HT-29 (cell line): ENCODE data around the gene PCAT7. TPM values are rescaled to one million over a fixed set of nuclear protein-coding genes. Genes with fewer than 3 reads are reported as not detected.

Source experiments
- DNase-seq: peaks from one replicate; pipeline ENCODE4 v3.0.0-alpha.2; 2015; ENCODE audit warnings: low spot score
- small RNA-seq: library from RNA; depleted of rRNA; stranded (forward); fragments of <200 nt; gene quantifications from one replicate; pipeline ENCODE3, GENCODE V24; 2014
- total RNA-seq: library from RNA; depleted of rRNA; stranded (reverse); fragments of >200 nt; shearing (Covaris generic); gene quantifications from 2 replicates; pipeline ENCODE4 v1.2.3, GENCODE V29; 2014; rRNA removed

PCAT7 gene
- total RNA-seq, 1 experiment from 2014 or later: 1.3 TPM

DNA sequence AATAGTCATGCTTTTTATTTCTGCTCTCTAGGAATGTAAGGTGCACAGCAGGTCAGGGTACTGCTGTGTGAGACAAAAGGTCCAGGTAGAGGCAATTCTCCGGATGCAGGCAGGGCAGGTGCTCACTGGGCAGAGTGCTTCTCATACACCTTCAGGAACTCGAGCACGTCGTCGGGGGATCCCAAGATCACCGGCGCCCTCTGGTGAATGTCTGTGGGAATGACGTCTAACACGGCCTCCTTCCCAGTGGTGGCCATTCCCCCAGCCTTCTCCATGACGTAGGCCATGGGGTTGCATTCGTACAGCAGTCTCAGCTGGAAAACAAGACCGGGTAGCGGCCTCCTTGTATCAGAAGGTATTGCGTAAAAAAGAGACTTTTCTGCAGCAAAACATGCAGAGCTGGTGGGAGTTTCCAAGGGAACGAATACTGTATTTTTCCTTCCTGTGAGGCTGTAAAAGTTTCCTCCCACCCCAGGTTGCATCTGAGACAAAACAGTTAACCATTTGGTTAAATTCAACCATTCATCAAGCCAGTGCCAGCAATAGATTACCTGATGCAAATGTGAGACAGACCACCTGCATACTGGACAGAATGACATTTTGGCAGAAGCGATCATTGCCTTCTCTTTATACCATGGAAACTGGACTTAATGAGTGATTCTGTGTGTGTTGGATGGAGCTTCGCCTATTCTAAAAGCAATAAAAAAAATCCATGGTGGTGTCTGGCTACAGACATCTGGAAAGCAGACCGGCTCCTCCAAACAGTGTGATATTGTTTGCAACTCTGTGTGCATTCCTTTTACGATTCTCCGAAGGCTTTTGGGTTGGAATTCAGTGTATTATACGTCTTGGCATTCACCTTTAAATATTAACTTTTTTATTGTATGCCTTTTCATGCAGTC is 48.6 kb downstream of the PCAT7 start:
- DNase-seq: peak; percentile 92

- DNase-seq: peak; percentile 18
These were observed 52.0 kb downstream of the PCAT7 start for GRCh38 chr9:94606646-94607422.

DNA sequence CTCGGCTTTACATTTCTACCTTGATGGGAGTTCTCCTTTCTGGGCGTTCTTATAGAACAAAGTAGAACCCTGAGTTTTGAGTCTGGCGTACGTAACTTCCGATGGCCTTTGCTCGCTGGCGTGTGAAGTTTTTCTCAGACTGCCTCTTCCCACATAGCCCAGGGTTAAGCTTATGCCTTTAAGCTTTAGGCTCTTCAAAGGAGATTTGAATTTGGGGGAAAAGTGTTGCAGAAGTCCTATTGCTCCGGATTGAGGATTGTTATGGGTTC is 52.5 kb downstream of the PCAT7 start:
- DNase-seq: no peak

DNA sequence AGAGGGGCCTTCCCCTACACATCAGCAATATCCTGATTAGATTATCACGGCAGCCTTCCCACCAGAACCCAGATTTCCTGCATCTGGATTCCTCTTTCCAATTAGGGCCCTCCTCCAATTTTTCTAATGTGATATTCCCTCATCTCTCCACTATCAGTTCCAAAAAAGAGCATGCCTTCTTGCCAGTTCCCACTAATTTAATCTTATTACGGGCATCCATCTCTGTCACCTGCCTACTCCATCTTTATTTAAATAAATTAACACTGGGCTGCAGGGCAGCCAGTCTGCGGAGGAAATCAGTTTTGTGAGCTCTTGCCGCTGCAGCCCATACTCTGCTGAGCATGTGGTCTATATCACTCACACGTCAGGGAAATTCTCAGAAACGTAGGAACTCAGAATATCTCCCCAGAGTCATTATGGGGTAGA is 55.3 kb downstream of the PCAT7 start:
- DNase-seq: no peak

DNA sequence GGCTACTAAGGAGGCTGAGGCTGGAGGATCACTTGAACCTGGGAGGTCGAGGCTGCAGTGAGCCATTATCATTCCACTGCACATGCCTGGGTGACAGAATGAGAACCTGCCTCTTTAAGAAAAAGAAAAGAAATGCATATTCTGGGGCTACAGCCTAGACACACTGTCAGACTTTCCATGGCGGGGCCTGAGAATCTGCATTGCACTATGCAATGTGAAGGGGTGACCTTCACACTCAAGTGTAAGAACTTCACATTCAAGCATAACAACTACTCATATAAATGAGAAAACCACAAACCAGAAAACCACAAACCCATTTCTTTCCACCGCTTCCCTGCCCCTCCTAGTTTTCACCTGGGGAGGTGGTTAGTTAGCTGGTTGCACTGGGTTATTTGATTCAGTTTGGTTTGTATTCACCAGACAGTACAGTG is 56.8 kb downstream of the PCAT7 start:
- DNase-seq: no peak

GRCh38 chr9:94612071-94612470 is 57.2 kb downstream of the PCAT7 start:
- peak; percentile 65 for DNase-seq

- no peak for DNase-seq
These were observed 58.1 kb downstream of the PCAT7 start for GRCh38 chr9:94613003-94613402.

DNA sequence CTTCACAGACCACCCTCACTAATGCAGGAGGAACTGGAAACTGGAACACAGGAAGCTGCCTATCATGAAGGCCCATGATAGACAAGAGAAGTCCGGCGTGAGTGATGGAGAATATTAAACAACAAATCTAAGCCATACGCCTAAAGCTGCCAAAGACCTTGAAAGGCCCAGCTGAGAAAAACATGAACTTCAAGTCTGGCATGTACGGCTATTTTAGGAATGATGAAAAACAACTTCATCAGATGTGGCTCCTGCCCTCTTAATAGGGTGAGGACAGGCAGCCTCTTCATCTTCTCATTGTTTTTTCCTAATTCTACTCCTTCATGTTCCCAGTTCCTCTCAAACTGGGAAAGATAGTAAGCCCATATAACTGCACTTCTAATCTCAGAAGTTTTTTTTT is 64.1 kb downstream of the PCAT7 start:
- no peak for DNase-seq

Small RNA genes within 50 kb of the gene (small RNA-seq; reads per million reads assigned to genes)
- not detected for gene RNU6-669P

Other genes with a start within 250 kb of the PCAT7 start
- gene NUTM2F, start 226.4 kb upstream of the PCAT7 start, total RNA-seq: not detected in 2 replicates
- gene FBP2, start 38.7 kb downstream of the PCAT7 start, total RNA-seq: not detected in 2 replicates
- gene FBP1, start 84.4 kb downstream of the PCAT7 start, total RNA-seq: 53.5 and 63.3 TPM in 2 replicates
- gene AOPEP, start 171.6 kb downstream of the PCAT7 start, total RNA-seq: 19.9 and 22.6 TPM in 2 replicates